GM12872 (cell line): ENCODE results near the gene TAF11L5.
"Not testable (repeated sequence)": the region's sequence is repeated elsewhere in the genome, so short reads cannot be mapped to it uniquely, and the experiment has no call there.

Experiments
- TF ChIP-seq, protein P1 (sequence below): IDR thresholded peaks from 3 replicates; pipeline ENCODE4 v1.5.1; 2011; ENCODE audit warnings: low read depth, mild to moderate bottlenecking, low read length, moderate library complexity; ENCODE audit not compliant: insufficient read depth

TAF11L5 gene

DNA sequence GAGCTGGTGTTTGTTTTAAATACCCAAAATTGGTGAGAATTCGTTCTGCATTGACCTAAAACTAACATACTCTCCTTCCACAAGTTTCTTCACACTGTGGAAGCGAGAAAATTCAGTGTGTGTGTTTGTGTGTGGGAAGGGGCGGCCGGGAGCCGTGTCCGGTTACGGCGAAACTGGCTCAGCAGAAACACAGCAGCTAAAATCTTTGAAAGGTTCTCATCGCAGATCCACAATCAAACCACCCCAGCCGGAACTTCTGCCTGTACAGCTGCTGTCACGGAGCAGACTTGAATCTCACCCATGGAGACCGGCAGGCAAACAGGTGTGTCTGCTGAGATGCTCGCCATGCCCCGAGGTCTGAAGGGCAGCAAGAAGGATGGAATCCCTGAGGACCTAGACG lies at the start of gene TAF11L5:
Gene TAF11L5, plus strand, starts transcription at position 301 of the 400 bp plus-strand sequence.
- TF ChIP-seq, protein P1, sequence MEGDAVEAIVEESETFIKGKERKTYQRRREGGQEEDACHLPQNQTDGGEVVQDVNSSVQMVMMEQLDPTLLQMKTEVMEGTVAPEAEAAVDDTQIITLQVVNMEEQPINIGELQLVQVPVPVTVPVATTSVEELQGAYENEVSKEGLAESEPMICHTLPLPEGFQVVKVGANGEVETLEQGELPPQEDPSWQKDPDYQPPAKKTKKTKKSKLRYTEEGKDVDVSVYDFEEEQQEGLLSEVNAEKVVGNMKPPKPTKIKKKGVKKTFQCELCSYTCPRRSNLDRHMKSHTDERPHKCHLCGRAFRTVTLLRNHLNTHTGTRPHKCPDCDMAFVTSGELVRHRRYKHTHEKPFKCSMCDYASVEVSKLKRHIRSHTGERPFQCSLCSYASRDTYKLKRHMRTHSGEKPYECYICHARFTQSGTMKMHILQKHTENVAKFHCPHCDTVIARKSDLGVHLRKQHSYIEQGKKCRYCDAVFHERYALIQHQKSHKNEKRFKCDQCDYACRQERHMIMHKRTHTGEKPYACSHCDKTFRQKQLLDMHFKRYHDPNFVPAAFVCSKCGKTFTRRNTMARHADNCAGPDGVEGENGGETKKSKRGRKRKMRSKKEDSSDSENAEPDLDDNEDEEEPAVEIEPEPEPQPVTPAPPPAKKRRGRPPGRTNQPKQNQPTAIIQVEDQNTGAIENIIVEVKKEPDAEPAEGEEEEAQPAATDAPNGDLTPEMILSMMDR, result not testable (repeated sequence)

- TF ChIP-seq, protein P1, result no peak
These were observed 48.0 kb upstream of the TAF11L5 start for GRCh38 chr5:17477043-17477442.

DNA sequence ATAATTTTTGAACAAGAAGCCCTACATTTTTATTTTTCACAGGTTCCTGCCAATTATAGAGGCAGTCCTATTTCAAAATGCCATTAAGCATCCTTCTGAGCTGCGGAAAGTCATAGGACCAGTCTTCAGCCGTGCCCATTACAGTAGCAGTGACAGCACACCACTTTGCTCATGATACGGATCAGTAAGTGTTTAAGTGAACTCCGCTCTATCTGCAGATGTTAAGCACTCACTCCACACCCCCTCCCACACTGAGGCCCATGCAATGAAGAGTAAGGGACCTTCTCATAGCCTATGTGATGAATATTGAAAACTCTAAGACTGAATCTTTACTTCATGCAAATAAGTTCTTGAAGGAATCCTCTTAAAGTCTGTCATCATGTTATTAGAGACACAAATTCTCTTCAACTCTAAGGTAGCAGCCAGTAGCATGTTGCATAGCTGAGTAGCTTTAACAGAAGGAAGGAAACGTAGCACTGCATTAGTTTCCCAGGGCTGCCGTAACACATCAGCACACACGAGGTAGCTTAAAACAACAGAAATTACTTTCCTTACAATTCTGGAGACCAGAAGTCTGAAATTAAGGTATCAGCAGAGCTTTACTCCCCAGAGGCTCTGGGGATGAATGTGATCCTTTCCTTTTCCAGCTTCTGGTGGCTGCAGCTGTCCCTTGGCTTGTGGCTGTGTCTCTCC lies 47.3 kb upstream of the TAF11L5 start:
- TF ChIP-seq, protein P1, result no peak

GRCh38 chr5:17481378-17481777 lies 43.7 kb upstream of the TAF11L5 start:
- TF ChIP-seq, protein P1, result no peak

GRCh38 chr5:17482790-17483189 lies 42.2 kb upstream of the TAF11L5 start:
- TF ChIP-seq, protein P1, result no peak

DNA sequence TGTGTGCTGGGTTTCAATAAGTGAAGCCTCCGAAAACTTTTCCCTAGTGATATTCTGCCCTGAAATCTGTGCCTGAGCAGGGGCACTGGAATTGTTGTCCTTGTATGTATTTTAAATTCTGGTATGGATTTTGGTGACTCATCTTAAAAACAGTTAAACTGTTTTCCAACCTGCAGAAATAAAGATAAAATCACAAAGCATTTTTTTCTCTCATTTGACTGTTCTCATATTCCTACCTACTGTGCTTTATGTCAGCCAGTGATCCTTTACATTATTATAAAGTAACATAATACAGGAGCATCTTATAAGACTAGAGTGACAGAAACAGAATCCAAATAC lies 37.9 kb upstream of the TAF11L5 start:
- TF ChIP-seq, protein P1, result no peak

DNA sequence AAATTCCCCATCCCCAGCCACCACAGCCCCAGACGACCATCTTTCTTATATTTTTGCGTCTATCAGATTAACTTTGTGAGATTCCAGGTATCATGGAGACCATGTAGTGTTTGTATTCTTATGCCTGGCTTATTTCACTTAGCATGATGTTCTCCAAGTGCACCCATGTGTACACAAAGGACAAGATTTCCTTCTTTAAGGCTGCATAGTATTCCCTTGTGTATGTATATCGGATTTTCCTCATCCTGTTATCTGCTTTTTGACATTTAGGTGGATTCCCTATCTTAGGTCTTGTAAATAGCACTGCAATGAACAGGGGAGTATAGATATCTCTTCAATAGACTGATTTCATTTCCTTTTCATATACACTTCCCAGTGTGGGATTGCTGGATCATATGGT lies 32.3 kb upstream of the TAF11L5 start:
- TF ChIP-seq, protein P1, result no peak
